H1 (cell line): ENCODE data around the gene RNF220.

ENCODE experiments used
- CEBPB ChIP-seq: IDR thresholded peaks from 2 replicates; pipeline ENCODE4 v1.6.1; 2012; ENCODE audit warnings: low read depth, low read length
- CTCF ChIP-seq, 3 experiments: IDR thresholded peaks; 1 replicate in 2 of 3; 2 replicates in 1 of 3; pipeline versions ENCODE4 v1.5.1 to v1.6.1; 2011; ENCODE audit warnings: low read length in 3 of 3, mild to moderate bottlenecking in 3 of 3, inconsistent platforms in 2 of 3, low read depth in 1 of 3, moderate library complexity in 1 of 3; ENCODE audit not compliant: insufficient read depth in 1 of 3; ENCODE audit errors: control extremely low read depth in 1 of 3
- EGR1 ChIP-seq: IDR thresholded peaks from 2 replicates; pipeline ENCODE4 v1.6.1; 2011; ENCODE audit warnings: low read depth, low read length, borderline replicate concordance
- EZH2 ChIP-seq: fragments of 200-600 bp; sonication (generic); IDR thresholded peaks from 2 replicates; pipeline ENCODE4 v1.7.1; 2012; ENCODE audit warnings: low read depth, mild to moderate bottlenecking, moderate library complexity, low read length, inconsistent platforms; ENCODE audit not compliant: severe bottlenecking
- MAFK ChIP-seq: IDR thresholded peaks from 2 replicates; pipeline ENCODE4 v1.6.1; 2012; ENCODE audit warnings: low read depth, mild to moderate bottlenecking, improper control_type of control experiment, low read length
- NRF1 ChIP-seq: IDR thresholded peaks from 2 replicates; pipeline ENCODE4 v1.6.1; 2011; ENCODE audit warnings: mild to moderate bottlenecking, low read depth, low read length, improper control_type of control experiment
- POLR2AphosphoS5 ChIP-seq: IDR thresholded peaks from 2 replicates; pipeline ENCODE4 v1.6.1; 2011; ENCODE audit warnings: low read depth, low read length
- SUZ12 ChIP-seq: fragments of 200-600 bp; sonication (generic); IDR thresholded peaks from 2 replicates; pipeline ENCODE4 v1.6.1; 2012; ENCODE audit warnings: mild to moderate bottlenecking, inconsistent platforms, low read length, moderate library complexity, mixed read lengths

- no peak for TF ChIP-seq MAFK
- TF ChIP-seq EZH2: no peak
- TF ChIP-seq EGR1: no peak
- TF ChIP-seq SUZ12: no peak
- TF ChIP-seq CTCF (IDR thresholded peaks at IDR 0.05; ENCODE audit: control extremely low read depth in 1 of 3, insufficient read depth in 1 of 3, low read depth in 1 of 3, low read length in 3 of 3): no peak
- TF ChIP-seq NRF1: no peak
- TF ChIP-seq CEBPB: no peak
- no peak for TF ChIP-seq POLR2AphosphoS5
Observed at GRCh38 chr1:44508397-44508745, 103.3 kb downstream of the RNF220 start.
